Measurements from ENCODE around the gene LYL1.

GRCh38 chr19:13115936-13116281 lies 13.3 kb upstream of the LYL1 start:
- TF ChIP-seq, protein P1, sequence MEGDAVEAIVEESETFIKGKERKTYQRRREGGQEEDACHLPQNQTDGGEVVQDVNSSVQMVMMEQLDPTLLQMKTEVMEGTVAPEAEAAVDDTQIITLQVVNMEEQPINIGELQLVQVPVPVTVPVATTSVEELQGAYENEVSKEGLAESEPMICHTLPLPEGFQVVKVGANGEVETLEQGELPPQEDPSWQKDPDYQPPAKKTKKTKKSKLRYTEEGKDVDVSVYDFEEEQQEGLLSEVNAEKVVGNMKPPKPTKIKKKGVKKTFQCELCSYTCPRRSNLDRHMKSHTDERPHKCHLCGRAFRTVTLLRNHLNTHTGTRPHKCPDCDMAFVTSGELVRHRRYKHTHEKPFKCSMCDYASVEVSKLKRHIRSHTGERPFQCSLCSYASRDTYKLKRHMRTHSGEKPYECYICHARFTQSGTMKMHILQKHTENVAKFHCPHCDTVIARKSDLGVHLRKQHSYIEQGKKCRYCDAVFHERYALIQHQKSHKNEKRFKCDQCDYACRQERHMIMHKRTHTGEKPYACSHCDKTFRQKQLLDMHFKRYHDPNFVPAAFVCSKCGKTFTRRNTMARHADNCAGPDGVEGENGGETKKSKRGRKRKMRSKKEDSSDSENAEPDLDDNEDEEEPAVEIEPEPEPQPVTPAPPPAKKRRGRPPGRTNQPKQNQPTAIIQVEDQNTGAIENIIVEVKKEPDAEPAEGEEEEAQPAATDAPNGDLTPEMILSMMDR (conservative IDR thresholded peaks at IDR 0.05), result no peak
- no peak for TF ChIP-seq ZFX (IDR thresholded peaks at IDR 0.05)

All from C4-2B (cell line).